HuH-7 (cell line): ENCODE measurements around the gene HPSE2.
"Not testable (repeated sequence)": the region's sequence is repeated elsewhere in the genome, so short reads cannot be mapped to it uniquely, and the experiment has no call there.

Experiments used
- DNase-seq: peaks from one replicate; pipeline ENCODE4 v3.0.0; 2011; ENCODE audit warnings: low spot score

The HPSE2 gene

DNA sequence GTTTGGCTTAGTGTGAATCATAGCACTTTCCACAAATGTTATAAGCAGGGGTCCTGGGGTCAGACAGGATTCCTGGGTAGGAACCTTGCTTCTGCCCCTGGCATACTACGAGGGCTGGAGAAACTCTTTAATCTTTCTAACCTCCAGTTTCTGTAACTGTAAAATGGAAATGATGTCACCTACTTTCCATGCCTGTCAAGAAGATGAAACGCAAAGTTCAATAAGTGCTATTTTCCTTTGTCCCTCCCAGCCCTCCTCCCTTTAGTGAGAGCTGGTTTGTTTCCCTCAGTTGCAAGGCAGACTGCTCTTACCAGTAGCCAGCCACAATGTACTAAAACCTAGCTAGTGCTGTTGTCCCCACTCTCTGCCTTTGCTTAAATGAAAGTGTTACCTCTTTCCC lies 671.8 kb downstream of the HPSE2 start:
- DNase-seq: no peak

DNA sequence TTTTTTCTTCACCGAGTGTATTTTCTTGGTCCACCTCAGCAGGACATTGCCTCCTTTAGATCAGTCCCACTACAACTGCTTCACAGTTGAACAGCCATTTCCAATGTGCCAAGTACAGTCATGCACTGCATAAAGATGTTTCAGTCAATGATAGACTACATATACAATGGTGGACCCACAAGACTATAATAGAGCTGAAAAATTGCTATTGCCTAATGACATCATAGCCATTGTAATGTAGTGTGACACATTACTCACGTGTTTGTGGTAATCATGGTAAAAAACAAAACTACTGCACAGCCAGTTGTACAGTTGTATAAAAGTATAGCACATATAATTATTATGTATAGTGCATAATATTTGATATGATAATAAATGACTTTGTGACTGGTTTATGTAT lies 675.1 kb downstream of the HPSE2 start:
- DNase-seq: no peak

DNA sequence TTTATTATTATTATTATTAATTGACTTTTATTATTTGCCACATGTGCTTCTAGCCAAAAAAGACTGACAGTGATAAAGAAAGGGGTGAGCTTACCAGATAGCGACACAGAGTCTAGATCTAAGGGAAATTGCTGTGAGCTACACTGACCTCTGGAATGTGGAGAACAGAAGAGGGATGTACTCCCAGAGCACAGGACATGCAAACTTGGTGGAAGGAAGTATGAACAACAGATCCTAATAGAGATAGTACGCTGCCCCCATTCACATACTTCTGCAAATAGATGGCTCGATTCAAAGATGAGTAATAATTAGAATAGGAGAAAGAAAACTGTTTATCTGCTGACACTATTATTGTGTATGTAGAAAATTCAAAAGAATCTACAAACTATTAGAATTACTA lies 679.6 kb downstream of the HPSE2 start:
- no peak for DNase-seq

DNA sequence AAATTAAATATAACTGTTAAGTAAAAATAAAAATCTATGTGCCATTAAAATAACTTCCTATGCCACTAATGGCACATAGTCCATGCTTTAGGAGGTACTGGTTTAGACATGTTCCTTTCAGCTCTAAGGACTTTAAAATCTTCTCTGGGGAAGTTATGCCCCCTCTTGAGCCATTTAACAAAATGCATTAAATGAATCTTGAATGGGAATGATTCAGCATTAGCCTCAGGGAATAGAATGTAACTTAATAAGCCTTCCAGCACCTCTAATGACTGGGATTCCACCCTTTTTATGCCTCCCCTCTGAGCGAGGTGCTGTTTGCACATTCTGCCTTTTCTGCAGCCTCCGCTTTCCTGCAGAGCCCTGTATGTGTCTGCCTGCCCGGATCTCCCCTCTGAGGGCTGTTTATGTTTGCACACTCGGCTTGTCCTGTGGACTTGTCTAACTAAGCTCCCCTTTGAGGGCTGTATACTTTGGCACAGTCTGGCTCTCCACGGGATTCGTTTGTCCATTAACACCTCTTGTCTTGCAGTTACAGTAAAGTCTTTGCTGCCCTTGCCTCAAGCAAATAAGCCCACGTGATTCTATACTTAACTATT lies 680.5 kb downstream of the HPSE2 start:
- peak; percentile 37 for DNase-seq

DNA sequence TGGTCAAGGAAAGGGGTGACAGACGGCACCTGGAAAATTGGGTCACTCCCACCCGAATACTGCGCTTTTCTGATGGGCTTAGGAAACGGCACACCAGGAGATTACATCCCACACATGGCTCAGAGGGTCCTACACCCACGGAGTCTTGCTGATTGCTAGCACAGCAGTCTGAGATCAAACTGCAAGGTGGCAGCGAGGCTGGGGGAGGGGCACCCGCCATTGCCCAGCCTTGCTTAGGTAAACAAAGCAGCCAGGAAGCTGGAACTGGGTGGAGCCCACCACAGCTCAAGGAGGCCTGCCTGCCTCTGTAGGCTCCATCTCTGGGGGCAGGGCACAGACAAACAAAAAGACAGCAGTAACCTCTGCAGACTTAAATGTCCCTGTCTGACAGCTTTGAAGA lies 694.1 kb downstream of the HPSE2 start:
- not testable (repeated sequence) for DNase-seq

DNA sequence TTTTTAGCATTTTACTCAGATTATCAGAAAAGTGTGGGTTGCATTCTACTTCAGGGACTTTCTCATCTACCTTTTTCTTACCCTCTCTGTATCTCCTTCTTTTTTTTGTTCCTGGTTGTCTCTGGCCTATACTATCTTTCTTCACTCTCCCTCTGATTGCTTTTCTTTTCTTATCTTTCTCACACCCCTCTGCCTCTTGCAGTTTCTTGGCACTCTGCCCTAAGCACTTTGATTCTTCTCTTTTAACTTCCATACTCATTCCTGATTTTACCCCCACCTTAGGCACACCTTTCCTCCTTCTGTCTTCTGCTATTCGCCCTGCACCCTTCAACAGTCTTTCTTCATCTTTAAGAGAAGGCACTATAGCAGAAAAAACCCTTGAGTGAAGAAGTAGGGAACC lies 696.1 kb downstream of the HPSE2 start:
- DNase-seq: no peak

DNA sequence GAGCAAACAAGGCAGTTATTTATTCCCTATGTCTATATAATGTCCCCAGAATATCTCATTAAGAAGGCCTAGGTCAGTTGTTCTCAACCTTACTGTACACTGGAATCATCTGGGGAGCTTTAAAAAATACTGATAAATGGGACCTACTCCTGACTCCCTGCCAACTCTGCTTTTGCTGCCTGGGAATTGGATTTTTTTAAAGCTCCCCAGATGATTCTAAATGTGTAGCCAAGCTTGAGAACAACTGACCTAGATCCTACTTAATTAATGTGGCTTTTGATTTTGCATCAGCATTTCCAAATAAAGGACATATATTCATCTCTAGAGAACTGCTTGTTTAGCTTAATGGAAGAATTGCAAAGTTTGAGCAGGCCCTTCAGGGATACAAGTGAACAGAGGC lies 697.2 kb downstream of the HPSE2 start:
- no peak for DNase-seq

DNA sequence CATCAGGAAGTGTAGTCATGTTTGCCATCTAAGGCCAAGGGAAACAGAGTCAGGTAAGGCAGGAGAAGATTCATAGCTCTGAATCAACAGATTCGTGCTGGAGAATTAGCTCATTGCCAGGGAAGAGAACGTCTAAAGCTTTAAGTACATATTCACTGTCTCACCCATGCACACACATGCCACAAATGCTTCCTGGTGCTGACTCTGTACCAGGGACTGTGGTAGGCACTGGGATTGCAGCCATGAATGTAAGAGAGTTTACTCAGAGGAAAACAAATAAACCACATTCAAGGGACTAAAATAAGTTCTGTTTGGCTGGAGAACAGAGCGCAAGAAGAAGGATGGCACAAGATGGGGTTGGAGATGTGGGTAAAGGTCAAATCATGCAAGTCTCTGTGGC lies 699.1 kb downstream of the HPSE2 start:
- peak; percentile 21 for DNase-seq

DNA sequence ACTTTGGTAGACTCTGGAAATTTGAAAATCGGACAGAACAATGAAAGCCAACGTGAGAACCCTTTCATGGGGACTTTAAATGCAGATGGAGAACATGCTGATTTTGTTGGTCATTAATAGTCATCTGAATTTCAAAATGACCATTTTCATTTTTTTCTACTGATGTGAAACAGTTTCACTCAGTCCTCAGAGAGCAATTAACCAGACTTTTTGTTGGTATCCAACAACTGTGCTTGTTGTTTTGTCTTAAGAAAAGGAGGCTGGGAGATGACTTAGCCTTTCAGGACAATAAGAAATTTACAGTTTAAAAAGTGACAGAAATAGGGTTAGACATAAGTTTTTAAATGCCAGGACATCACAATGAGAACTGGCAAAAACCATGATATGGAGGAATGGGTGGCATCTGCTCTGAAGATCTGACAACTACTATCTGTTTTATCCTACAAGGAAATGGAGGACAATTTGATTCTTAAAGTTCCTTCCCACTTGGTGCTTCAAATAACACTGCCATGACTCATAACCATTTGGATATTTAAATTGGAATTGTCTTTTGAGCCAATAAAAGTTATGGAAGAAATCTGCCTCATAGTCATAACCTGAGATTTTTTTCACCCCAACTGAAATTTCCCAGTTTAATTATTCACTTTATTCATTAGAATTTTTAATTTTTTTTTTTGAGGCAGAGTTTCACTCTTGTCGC lies 701.8 kb downstream of the HPSE2 start:
- no peak for DNase-seq

DNA sequence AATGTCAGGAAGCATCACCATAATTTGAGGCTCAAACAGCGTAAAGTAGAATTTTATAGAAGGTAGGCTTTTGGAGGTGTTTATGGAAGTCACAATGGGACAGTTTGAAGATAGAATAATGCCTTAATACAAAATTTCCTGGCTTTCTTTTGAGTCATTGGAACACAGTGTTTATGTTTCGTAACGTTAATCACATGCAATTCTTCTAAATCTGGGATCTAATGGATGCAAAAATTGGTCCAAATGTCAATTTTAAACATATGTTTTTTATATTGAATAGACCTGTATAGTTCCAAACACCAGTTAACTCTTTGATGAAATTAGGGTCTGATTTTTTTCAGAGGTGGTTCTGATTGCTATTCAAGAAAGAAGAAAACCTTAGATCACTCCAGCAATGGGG lies 702.4 kb downstream of the HPSE2 start:
- no peak for DNase-seq

DNA sequence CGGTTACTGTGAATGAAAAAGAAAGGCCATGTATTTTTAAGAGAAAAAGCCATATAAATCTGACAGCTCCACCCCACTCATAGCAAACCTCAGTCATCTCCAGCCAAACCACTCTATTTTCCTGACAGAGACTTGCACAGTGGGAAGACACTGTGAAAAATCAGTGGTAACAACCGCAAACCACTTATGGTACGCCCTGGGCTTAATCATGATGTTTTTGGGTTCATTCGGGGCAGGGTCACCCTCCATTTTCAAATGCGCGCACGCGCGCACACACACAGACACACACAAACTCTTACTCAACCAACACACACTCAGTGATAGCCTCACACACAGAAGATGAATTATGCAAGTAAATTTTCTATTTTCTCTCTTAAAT lies 706.9 kb downstream of the HPSE2 start:
- no peak for DNase-seq

DNA sequence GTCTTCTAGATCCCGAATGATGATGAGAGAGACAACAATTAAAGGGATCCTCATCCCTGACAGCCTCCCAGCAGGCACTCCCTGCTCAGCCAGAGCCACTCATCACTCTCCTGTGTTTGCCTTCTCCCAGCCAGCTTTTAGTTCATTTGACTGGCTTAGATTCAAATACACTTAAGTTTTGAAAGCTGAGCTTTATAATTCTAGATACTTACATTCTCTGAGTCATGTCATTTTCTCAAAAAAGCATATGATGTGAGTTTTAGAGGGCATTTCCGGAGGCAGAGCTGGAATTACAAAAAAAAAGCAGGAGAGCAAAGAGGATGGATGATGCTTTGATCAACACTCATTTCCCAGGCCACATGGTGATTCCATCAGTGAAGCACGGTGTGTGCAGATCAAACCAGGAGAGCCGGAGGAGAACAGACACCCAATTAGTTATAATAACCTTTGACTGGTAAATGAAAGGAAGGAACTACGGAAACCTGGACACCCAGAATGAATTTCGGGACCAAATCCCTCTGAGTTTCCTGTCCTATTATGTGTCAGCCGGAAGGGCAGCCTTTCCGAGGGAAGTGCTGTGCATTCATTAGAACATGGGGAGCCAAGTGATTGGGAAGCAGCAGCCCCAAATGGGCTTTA lies 707.4 kb downstream of the HPSE2 start:
- DNase-seq: no peak

DNA sequence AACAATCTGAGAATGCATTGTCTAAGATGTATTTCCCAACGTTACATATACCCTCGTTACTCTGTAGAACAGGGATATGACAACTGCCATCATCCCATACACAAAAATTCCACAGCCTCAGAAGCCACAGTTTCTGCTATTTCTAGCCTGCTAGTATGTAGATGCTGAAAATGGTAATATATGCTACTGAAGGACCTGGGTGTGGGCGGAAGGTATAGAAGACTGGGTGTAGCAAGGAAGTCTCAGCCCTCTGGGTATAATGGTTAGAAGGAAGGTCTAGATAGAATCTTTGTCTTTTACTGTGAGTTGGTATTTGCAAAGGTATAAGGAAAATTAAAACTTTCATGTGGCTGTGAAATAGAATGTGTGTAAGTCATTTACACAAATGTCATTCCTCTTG lies 709.7 kb downstream of the HPSE2 start:
- no peak for DNase-seq

DNA sequence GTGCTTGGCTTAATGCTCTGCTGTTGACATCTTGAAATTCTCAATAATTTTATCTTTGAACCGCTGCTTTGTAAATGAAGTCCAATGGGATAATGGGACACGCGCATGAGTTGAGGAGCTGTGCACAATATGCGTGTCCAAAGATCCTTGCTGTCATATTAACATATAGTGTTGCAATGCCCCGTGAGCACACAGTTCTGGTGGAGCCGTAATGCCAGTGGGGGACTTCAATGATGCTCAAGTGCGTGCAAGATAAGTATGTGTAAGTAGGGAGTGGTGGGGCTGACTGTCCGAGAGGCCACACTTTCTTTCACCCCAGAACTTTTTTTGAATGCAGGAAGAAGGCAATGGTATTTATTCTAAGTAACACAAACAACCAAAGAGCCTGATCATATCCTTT lies 711.5 kb downstream of the HPSE2 start:
- DNase-seq: no peak

DNA sequence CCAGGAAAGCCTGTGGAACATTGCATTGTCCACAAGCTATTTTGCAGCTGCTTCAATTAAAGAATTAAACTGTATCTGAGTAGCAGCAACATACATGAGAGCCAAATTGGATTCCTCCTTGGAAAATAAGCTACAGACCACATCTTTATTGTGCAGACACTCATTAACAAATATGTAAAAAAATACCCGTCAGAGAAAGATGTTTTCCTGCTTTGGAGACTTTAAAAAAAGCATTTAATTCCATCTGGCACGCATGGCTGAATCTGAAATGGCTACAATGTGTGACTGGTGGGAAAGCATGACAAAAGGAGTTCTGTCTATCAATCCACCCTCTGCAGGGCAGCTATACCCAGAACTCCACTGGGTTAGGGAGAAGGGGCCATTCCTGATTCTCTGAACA lies 715.8 kb downstream of the HPSE2 start:
- DNase-seq: no peak

DNA sequence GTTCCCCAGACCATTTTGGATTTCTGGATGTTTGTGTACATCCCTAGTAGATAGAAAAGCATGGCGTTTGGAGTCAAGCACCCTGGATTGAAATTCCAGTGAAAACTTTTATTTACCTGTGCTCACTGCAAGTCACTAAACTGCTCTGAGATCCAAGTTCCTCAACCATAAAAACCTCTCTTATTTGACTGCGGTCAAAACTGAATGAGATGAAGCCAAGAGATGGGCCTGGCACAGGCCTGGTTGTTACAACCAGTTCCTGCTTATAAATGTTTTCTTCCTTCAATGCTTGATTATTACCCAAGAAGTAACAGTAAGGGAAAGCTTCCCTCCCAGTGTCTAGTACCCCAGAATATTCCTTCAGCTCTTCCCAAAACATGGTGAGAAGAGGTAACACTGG lies 718.0 kb downstream of the HPSE2 start:
- DNase-seq: no peak

DNA sequence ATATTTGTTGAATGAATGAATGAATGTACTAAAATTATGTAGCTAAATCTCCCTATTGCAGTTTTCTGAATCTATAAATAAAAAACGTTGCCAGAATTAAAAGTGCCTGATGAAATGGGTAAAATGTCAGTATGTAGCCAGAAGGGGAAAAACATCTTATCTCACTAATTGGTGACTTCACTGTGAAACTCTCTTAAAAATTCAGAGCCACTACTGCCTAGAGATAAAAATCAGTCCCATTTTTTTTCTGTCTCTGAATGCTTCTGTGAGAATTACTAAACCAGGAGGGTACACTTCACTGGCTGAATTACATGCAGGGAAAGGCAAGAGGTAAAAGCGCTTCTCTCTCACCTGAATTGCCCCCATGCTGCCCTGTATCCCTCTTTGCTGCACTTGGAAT lies 719.3 kb downstream of the HPSE2 start:
- no peak for DNase-seq

DNA sequence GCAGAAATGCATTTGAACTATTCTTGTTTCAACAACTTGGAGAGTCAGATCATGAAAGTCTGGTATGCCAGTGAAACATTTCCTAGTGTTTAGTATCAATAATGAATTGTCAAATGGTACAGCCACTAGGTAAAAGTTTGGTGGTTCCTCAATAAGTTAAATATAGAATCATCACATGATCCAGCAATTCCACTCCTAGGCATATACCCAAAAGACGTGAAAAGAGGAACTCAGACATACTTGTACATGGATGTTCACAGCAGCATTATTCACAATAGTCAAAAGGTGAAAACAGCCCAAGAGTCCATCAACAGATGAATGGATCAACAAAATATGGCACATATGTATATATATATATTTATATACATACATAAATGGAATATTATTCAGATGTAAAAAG lies 721.9 kb downstream of the HPSE2 start:
- no peak for DNase-seq

DNA sequence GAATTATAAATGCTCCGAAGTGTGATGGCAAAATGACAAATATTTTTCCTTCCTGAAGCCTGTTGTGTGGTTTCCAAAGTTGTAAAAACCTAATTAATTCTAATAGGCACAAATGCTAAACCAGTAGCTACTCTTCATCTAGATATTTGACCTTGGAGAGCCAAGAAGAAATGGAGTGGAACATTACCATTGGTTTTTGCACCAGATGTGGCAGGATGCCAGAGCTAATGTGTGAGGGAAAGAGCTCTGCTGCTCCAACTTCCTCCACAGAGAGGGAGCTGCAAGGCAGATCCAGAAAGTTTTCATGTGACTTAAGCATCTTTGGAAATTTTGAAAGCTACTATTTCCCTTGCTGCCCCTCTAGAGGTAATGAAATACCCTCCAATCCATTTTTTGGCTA lies 723.8 kb downstream of the HPSE2 start:
- no peak for DNase-seq

DNA sequence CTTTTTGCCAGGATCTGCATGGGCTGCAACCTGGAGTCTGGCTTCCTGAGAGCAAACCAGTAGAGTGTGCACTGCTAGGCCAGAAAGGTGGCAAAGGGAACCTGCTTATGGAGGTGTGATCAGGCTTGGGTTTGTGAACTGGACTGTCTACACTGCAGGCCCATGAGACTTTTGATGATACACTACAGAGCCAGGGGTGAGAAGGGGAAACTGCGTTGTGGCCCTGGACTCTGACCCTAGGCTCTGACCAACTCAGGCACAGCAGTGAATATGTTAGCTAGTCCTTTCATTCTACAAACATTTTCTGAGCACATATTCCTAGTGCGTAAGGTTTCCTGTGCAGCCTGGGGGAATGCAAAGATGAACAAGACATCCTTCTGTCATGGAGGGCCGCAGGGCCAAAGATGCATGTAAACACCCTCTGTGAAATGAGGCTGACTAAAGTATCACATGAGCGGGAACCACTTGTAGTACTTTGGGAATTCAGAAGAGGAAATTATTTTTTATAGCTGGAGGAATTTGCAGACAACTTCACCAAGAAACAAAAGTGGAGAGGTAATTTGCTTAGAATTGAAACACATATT lies 725.1 kb downstream of the HPSE2 start:
- DNase-seq: peak; percentile 10

DNA sequence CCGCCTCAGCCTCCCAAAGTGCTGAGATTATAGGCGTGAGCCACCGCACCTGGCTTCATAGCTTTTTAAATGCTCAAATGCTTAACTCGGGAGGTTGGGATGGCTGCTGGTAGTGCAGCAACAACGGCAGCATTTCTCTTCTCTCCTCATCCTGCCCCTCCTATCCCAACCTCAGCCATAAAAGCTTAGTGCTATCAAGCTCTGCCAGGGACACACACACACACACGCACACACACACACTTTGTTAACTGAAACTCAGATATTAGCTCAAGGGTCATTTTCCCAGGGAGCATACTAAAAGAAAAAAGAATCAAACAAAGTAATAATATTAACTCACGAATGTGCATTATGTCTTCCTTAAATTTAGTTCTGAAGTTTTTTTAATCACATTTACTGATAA lies 725.9 kb downstream of the HPSE2 start:
- peak; percentile 31 for DNase-seq

DNA sequence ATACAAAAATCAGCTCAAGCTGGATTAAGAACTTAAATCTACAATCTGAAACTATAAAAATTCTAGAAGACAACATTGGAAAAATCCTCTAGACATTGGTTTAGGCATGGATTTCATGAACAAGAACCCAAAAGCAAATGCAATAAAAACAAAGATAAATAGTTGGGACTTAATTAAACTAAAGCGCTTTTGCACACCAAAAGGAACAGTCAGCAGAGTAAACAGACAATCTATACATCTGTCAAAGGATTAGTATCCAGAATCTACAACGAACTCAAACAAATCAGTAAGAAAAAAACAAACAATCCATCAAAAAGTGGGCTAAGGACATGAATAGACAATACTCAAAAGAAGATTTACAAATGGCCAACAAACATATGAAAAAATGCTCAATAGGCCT lies 733.1 kb downstream of the HPSE2 start:
- DNase-seq: not testable (repeated sequence)

DNA sequence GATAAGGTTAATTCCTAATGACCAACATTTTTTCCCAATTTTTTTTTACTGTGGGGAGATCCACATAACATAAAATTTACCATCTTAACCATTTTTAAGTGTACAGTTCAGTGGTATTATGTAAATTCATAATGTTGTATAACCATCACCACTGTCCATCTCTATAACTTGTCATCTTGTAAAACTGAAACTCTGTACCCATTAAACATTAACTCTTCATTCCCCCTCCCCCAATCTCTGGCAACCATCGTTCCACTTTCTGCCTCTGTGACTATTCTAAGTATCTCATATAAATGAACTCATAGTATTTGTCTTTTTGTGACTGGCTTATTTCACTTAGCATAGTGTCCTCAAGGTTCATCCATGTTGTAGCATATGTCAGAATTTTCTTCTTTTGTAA lies 742.9 kb downstream of the HPSE2 start:
- DNase-seq: no peak
